ENCODE data around the gene PGP.

Gene PGP

DNA sequence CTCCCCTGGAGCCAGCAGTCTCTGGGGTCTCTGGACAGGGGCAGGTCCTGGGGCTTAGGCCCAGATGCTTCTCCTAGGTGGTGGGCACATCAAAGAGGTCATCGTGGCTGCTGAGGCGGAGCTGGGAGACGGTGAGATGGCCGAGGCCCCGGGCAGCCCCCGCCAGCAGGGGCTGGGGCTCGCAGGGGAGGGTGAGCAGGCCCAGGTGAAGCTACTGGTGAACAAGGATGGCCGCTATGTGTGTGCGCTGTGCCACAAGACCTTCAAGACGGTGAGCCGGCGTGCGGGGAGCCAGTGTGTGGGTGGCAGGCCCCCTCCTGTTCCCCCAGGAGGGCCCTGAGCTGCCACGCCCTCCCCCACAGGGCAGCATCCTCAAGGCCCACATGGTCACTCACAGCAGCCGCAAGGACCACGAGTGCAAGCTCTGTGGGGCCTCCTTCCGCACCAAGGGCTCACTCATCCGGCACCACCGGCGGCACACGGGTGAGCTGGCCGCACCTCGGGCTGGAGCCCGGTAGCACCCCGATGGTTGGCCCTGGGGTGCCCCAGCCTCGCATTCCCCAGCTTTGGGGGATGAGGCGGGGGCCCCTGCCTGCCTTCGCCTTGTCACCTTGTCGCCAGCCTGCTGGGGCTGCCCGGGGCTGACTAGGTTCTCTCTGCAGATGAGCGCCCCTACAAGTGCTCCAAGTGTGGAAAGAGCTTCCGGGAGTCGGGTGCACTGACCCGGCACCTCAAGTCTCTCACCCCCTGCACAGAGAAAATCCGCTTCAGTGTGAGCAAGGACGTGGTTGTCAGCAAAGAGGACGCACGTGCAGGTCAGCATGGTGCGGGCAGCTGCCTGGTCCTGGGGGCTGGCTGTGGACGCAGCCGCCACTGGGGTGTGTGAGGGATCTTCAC is 17.7 kb upstream of the PGP start:
- Mint-ChIP-seq H3K36me3 (peaks cover 7% of the 10 kb centered on the region), H3K27me3 (no peaks in the 10 kb centered on the region), H3K27ac (no peak overlapping the region), H3K9me3 (no peaks in the 10 kb centered on the region), H3K4me1 (no peaks in the 10 kb centered on the region), H3K4me3 (no peak overlapping the region)

DNA sequence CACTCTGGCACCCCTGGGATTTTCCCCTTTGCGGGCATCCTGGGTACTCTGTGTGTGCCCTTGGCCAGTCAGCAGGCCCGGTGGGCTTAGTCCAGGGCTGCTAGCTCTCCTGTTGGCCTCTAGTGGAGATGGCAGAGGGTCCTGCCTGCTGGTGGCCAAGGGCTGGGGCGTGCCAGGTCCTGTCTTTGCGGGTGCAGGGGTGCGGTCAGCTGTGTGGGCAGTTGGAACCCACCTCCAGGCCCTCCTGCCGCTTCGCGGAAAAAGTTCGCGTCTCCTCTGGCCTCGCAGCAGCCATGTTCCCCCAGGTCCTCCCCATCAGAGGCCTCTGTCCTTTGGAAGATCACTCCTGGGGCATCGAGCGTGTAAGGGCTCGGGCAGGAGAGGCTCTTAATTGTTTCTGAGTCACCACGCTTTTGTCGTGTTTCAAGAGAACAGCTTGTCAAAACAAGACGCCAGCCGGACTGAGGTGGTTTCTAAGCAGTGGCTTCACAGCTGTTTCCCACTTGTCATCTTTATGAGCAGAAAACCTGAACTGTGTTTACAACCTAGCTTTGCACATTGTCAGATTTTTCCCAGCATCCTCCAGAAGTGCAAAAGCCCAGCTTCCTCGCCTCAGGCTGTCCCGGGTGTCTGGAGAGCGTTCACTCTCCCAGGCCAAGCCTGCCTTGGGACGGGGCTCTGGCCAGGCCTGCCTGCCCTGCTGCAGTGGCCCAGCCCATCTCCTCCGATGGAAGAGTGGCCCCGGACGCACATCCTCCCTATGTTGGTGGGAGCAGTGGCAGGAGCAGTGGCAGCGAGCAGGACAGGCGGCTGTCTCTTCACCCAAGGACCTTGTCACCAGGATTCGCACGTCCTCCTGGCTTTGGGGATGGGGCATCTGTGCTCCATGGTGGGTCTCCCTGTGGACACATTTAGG is 16.6 kb upstream of the PGP start:
- H3K9me3 Mint-ChIP-seq: no peaks in the 10 kb centered on the region
- no peak overlapping the region for H3K4me3 Mint-ChIP-seq
- H3K36me3 Mint-ChIP-seq: peaks cover 9% of the 10 kb centered on the region
- H3K27ac Mint-ChIP-seq: no peak overlapping the region
- H3K4me1 Mint-ChIP-seq: peaks cover 6% of the 10 kb centered on the region
- H3K27me3 Mint-ChIP-seq: no peaks in the 10 kb centered on the region

GRCh38 chr16:2230376-2230775 is 15.7 kb upstream of the PGP start:
- Mint-ChIP-seq H3K27me3 (no peaks in the 10 kb centered on the region), H3K9me3 (no peaks in the 10 kb centered on the region), H3K27ac (no peak overlapping the region), H3K36me3 (peaks cover 9% of the 10 kb centered on the region), H3K4me3 (no peak overlapping the region), H3K4me1 (peaks cover 6% of the 10 kb centered on the region)

- Mint-ChIP-seq H3K27me3 (no peaks in the 10 kb centered on the region), H3K4me1 (peaks cover 10% of the 10 kb centered on the region), H3K9me3 (no peaks in the 10 kb centered on the region), H3K4me3 (no peak overlapping the region), H3K27ac (no peak overlapping the region), H3K36me3 (peaks cover 9% of the 10 kb centered on the region)
These were observed 15.1 kb upstream of the PGP start for GRCh38 chr16:2229632-2230250.

DNA sequence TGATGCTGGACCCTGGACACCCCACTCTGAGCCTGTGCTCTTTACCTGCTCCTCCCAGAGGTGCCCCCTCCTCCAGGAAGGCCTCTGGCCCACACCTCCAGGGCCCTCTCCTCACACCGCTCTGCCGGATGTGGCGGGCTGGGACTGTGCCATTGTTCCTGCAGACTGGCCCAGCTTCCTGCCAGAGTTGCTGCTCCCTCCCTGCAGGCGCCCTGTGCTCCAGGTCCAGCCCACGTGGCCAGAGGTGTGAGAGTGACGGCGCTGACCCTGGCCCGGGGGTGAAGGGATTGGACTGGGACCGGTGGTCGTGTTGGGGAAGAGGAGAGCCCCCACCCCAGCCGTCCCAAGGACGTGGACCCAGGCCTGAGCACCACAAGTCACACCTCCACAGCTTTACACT is 14.5 kb upstream of the PGP start:
- Mint-ChIP-seq H3K36me3 (peaks cover 9% of the 10 kb centered on the region), H3K27me3 (no peaks in the 10 kb centered on the region), H3K4me3 (no peak overlapping the region), H3K4me1 (peaks cover 12% of the 10 kb centered on the region), H3K9me3 (no peaks in the 10 kb centered on the region), H3K27ac (no peak overlapping the region)

DNA sequence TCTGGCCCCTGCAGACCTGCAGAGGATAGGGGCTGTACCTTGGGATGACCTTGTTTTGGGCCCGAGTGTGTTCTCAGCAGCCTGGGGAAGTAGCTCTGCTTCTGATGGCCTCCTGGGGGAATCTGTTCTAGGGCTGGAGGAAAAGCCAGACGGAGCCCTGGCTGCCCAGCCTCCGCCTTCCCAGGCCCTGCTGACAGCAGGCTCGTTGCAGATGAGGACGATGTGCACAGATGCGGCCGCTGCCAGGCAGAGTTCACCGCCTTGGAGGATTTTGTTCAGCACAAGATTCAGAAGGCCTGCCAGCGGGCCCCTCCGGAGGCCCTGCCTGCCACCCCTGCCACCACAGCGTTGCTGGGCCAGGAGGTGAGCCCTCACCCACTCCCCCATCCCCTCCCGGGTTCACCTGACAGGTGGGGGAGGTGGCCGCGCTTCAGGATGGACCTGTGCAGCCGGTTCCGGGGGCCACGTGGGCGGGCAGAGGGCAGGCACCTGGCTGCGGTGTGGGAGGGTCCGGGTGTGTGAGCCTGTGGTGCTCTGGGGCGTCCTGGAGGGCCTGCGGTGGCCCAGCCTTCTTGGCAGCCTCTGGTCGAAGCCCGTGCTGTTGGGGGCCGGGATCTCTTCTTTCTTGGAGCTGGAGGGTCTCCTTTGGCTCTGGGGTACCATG is 13.7 kb upstream of the PGP start:
- Mint-ChIP-seq H3K27ac (no peak overlapping the region), H3K4me1 (peaks cover 12% of the 10 kb centered on the region), H3K36me3 (peaks cover 7% of the 10 kb centered on the region), H3K27me3 (no peaks in the 10 kb centered on the region), H3K9me3 (no peaks in the 10 kb centered on the region), H3K4me3 (no peak overlapping the region)

GRCh38 chr16:2226918-2227317 is 12.3 kb upstream of the PGP start:
- Mint-ChIP-seq H3K4me3 (no peak overlapping the region), H3K27ac (no peak overlapping the region), H3K4me1 (peaks cover 12% of the 10 kb centered on the region)

DNA sequence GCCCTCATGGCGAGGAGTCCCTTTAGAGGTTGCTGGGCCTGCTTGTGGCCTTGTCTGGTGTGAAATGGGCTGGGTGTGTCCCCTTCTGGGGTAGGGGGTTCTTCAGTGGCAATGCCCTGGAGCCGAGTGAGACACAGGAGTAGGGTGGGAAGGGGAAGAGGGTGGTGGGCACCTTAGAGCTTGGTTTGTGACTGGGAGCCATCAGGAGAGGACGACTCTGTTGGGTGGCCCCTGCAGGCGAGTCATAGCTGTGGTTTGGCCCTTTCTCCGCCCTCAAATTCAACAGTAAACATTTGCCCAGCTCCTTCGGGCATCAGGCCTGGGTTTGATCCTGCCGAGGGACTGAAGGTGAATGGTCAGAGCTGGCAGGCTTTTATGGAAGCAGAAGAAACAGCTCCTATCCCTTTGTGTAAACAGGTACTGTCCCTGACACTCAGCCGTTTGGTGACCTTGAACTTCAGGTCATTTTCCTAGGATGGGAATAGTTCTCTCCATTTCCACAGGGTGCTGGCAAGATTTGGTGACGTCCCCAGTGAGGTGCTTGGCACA is 11.7 kb upstream of the PGP start:
- no peak overlapping the region for H3K27ac Mint-ChIP-seq
- no peaks in the 10 kb centered on the region for H3K27me3 Mint-ChIP-seq
- peaks cover 7% of the 10 kb centered on the region for H3K36me3 Mint-ChIP-seq
- H3K4me3 Mint-ChIP-seq: no peak overlapping the region
- no peaks in the 10 kb centered on the region for H3K9me3 Mint-ChIP-seq
- H3K4me1 Mint-ChIP-seq: peaks cover 12% of the 10 kb centered on the region

More at GRCh38 chr16:2226918-2227317, 12.3 kb upstream of the PGP start:
- H3K9me3 Mint-ChIP-seq: no peaks in the 10 kb centered on the region
- H3K36me3 Mint-ChIP-seq: peaks cover 7% of the 10 kb centered on the region
- no peaks in the 10 kb centered on the region for H3K27me3 Mint-ChIP-seq

DNA sequence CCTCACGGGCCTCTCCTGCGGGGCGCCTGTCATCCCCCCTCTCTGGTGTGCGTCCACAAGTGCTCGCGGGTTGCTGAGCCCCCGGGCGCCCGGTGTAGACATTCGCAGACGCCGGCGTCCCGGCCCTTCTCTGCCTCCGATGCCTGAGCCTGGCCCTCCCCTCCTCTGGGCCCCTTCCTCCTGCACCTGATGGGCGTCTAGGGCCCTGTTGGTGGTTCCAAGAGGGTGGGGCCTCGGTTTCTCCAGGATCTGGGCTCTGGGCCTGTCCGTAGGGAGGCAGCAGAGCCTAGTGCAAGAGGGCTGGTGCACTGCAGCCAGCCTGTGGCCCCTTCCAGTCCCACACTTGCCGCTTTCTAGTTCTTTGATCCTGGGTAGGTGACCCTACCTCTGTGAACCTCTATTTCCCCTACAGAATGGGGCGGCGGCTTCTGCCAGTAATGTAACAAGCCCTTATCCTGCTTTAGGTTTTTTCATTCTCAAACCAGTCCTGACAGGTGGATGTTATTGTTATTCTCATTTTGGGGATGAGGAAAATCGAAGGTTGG is 9.4 kb upstream of the PGP start:
- Mint-ChIP-seq H3K27ac (no peak overlapping the region), H3K9me3 (no peaks in the 10 kb centered on the region), H3K27me3 (no peaks in the 10 kb centered on the region), H3K4me3 (peak overlapping the region; percentile 84), H3K36me3 (peaks cover 3% of the 10 kb centered on the region), H3K4me1 (peaks cover 12% of the 10 kb centered on the region)

DNA sequence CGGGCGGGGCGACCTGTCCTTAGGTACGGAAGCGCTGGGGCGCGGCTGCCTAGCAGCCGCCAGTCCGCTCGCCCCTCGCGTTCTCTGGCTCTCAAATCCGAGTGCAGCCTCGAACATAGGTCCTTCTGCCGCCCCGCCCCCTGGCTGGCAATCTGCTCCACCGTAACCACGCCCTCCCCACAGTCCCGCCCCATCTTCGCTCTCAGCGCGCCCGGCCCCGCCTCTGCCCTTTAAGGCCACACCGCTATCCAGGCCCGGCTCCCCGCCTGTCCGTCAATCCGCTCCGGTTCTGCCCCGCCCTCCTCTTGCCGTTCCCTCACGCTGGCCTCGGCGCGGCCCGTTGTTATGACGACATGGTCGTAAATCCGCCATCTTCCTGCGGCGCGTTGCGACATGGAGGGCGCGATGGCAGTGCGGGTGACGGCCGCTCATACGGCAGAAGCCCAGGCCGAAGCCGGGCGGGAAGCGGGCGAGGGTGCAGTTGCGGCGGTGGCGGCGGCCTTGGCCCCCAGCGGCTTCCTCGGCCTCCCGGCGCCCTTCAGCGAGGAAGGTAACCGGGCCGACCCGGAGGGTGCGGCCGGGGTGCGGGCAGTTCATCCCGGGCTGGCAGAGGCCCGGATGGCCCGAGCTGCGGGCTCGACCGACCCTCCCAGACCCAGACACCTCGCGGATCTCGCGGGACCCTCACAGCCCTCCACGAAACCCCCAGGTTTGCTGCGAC is 8.7 kb upstream of the PGP start, which contains the start of gene E4F1:
Gene E4F1 (plus strand): TSS at position 371 of the 721 bp plus-strand sequence. CDS start 23 bp downstream, at position 394.
- Mint-ChIP-seq H3K36me3 (peaks cover 3% of the 10 kb centered on the region), H3K27me3 (no peaks in the 10 kb centered on the region), H3K4me3 (peak within 1 kb of the TSS; percentile 85), H3K4me1 (peaks cover 12% of the 10 kb centered on the region), H3K9me3 (no peaks in the 10 kb centered on the region), H3K27ac (no peak within 1 kb of the TSS)

DNA sequence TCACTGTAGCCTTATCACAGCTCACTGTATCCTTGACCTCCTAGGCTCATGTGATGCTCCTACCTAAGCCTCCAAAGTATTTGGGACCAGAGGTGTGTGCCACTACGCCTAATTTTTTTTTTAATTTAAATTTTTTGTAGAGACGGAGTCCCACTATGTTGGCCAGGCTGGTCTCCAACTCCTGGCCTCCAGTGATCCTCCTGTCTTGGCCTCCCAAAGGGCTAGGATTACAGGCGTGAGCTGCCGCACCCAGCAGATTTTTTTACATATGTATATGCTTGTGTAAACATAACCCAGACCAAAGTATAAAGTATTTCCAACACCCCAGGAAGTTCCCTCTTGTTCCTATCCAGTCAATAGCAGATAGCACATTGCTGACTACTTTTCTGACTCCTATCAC is 1.7 kb upstream of the PGP start:
- Mint-ChIP-seq H3K27me3 (no peaks in the 10 kb centered on the region), H3K27ac (no peak overlapping the region), H3K36me3 (peaks cover 2% of the 10 kb centered on the region), H3K4me1 (peaks cover 15% of the 10 kb centered on the region), H3K4me3 (peak overlapping the region; percentile 90), H3K9me3 (no peaks in the 10 kb centered on the region)

GRCh38 chr16:2213817-2214718 is 572 bp downstream of the PGP start:
- H3K4me3 Mint-ChIP-seq: peak overlapping the region; percentile 85
- H3K4me1 Mint-ChIP-seq: peaks cover 15% of the 10 kb centered on the region
- H3K9me3 Mint-ChIP-seq: no peaks in the 10 kb centered on the region
- peak overlapping the region; percentile 84 for H3K27ac Mint-ChIP-seq
- H3K36me3 Mint-ChIP-seq: peaks cover 2% of the 10 kb centered on the region
- H3K27me3 Mint-ChIP-seq: no peaks in the 10 kb centered on the region

Measured in activated naive CD4-positive, alpha-beta T cell treated with anti-CD3 and anti-CD28 coated beads, Interleukin-2, amount 50 U/mL, for 24 hours (primary cell).